Thoracic aorta (tissue), 2 donors: ENCODE results near the gene CDK5RAP2. TPM values are rescaled to one million over a fixed set of nuclear protein-coding genes. Genes with fewer than 3 reads are reported as not detected.

Source experiments
- ATAC-seq: fragments of 150-250 bp; one replicate; pipeline ENCODE4 v1.8.0; 2017; ENCODE audit warnings: low read depth; ENCODE audit not compliant: insufficient number of reproducible peaks, low FRiP score
- DNase-seq: peaks from one replicate; pipeline ENCODE4 v3.0.0-alpha.2; 2020; ENCODE audit warnings: low spot score
- H3K27ac ChIP-seq, 2 donors: fragments of 200-600 bp; sonication (generic); 1 replicate in 1 of 2; 2 replicates in 1 of 2; pipeline ENCODE4 v1.5.1; 2016; ENCODE audit warnings: mild to moderate bottlenecking in 2 of 2, moderate library complexity in 2 of 2
- H3K27me3 ChIP-seq: fragments of 200-600 bp; sonication (generic); replicated peaks from 2 replicates; pipeline ENCODE4 v1.6.0; 2016; ENCODE audit warnings: mild to moderate bottlenecking; ENCODE audit not compliant: insufficient read depth
- H3K36me3 ChIP-seq: fragments of 200-600 bp; sonication (generic); one replicate; pipeline ENCODE4 v1.5.1; 2016
- H3K4me1 ChIP-seq, 2 donors: fragments of 200-600 bp; sonication (generic); 1 replicate in 1 of 2; 2 replicates in 1 of 2; pipeline versions ENCODE4 v1.5.1 to v1.6.0; 2016; ENCODE audit warnings: low read depth in 2 of 2, mild to moderate bottlenecking in 1 of 2; ENCODE audit not compliant: control insufficient read depth in 1 of 2
- H3K4me3 ChIP-seq: fragments of 200-600 bp; sonication (generic); 2 replicates; pipeline ENCODE4 v1.5.1; 2016; ENCODE audit warnings: mild to moderate bottlenecking
- H3K9me3 ChIP-seq: fragments of 200-600 bp; sonication (generic); 2 replicates; pipeline ENCODE4 v1.5.1; 2016
- total RNA-seq, 2 donors: library from RNA; depleted of rRNA; stranded (reverse); fragments of >200 nt; gene quantifications; one replicate each; pipeline versions ENCODE4 v1.1.0 to v1.2.3, GENCODE V29; 2016
- TF ChIP-seq, protein P1 (sequence below): fragments of 200-600 bp; sonication (generic); IDR thresholded peaks from one replicate; pipeline ENCODE4 v1.5.1; 2019; ENCODE audit warnings: antibody characterized with exemption

Gene CDK5RAP2
- total RNA-seq, 2 donors from 2014 or later, result 67.8 to 132 TPM

DNA sequence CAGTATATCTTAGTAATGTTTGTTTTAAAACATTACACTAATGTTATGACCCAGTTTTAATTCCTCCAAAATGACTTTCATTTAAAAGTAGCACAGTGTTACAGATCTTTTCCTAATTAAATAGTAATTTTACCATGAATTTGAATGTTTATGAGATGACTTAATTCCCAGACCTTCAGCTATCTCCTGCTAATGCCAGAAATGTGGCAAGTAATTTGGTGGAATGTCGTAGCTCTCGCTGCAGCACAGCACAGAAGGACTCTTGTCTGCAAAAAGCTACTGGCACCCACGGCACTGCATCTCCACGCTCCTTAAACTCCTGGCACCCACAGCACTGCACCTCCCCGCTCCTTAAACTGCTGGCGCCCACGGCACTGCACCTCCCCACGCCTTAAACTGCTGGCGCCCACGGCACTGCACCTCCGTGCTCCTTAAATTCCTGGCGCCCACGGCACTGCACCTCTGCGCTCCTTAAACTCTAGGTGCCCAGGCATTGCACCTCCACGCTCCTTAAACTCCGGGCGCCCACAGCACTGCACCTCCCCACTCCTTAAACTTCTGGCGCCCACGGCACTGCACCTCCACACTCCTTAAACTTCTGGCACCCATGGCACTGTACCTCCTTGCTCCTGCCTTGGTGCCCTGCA lies 163.1 kb downstream of the CDK5RAP2 start:
- H3K36me3 ChIP-seq, result peaks cover 18% of the 10 kb centered on the region
- no peaks in the 10 kb centered on the region for H3K9me3 ChIP-seq
- TF ChIP-seq, protein P1, sequence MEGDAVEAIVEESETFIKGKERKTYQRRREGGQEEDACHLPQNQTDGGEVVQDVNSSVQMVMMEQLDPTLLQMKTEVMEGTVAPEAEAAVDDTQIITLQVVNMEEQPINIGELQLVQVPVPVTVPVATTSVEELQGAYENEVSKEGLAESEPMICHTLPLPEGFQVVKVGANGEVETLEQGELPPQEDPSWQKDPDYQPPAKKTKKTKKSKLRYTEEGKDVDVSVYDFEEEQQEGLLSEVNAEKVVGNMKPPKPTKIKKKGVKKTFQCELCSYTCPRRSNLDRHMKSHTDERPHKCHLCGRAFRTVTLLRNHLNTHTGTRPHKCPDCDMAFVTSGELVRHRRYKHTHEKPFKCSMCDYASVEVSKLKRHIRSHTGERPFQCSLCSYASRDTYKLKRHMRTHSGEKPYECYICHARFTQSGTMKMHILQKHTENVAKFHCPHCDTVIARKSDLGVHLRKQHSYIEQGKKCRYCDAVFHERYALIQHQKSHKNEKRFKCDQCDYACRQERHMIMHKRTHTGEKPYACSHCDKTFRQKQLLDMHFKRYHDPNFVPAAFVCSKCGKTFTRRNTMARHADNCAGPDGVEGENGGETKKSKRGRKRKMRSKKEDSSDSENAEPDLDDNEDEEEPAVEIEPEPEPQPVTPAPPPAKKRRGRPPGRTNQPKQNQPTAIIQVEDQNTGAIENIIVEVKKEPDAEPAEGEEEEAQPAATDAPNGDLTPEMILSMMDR, result no peak
- no peaks in the 10 kb centered on the region for H3K27me3 ChIP-seq
- no peak overlapping the region for H3K27ac ChIP-seq
- DNase-seq (no peak), ATAC-seq (no peak)
- H3K4me1 ChIP-seq, result peaks cover 6 to 11% of the 10 kb centered on the region in 2 donors
- H3K4me3 ChIP-seq, result no peak overlapping the region

DNA sequence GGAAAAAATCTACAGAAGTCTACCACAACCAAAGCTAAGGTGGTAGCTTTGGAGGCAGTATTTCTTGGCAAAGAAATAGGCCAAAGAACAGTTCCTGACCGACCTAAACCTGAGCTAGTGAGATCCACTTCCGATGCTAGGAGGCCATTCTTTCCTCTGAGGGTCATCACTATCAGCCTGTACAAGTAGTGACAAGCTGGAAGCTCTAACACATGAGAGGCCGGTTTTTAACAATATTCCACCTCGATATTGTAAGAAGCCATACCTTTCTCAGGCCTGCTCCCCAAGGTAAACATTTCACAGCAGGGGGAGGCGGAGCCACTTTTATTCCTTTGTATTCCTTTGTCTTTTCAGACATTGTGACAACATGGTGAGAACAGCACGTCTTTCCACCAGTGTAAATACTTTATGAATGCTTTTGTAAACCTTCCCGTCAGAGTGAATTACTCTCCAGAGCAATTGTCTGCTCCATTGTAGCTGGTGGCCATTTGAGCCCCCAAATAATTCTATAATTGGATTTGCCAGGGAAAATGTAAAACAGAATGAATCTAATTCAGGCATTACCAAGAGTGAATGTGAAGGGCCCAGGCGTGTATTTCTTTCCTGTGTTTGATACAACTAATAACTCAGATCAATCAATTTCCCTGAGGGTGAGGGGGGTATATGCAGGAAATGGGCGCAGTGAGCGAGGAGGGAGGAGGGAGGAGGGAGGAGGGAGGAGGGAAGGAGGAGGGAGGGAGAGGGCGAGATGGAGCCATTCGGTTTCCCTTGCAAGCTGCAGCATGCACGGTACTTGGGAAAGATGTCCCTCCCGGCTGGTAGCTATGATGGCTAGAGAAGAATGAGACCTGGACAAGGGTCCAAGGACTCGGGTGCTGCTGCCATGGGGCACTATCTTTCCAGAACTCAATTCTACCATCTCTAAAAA lies 166.6 kb downstream of the CDK5RAP2 start:
- ATAC-seq (no peak), DNase-seq (no peak)
- no peaks in the 10 kb centered on the region for H3K9me3 ChIP-seq
- peaks cover 14 to 31% of the 10 kb centered on the region in 2 donors for H3K4me1 ChIP-seq
- peaks cover 27% of the 10 kb centered on the region for H3K36me3 ChIP-seq
- H3K27me3 ChIP-seq, result no peaks in the 10 kb centered on the region
- no peak overlapping the region for H3K27ac ChIP-seq
- no peak overlapping the region for H3K4me3 ChIP-seq
- TF ChIP-seq, protein P1, result no peak

DNA sequence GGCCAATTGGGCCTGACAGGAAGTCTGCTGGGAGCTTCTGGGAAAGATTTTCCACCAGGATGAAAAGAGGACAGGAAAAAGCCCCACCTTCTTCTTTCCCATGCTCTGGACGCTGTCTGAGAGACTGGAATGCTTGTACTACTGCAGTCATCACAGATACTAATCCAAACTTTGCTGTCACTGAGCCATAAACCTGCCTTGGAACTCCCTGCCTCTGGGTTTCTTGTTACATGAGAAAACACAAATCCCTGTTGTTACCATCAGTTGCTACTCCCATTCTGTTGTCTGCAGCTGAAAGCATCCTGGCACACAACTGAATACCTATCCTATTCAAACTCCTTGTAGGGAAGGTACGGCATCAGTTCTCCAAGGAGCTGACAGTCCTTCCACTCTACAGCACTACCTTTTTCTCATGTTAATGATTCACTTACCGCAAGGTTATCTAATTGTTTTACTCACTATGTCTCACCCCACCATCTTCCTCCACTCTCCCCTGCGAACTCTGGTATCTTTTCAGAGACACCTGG lies 167.5 kb downstream of the CDK5RAP2 start:
- TF ChIP-seq, protein P1, result no peak
- Histone ChIP-seq H3K4me1 (peaks cover 14 to 31% of the 10 kb centered on the region in 2 donors), H3K9me3 (no peaks in the 10 kb centered on the region), H3K27me3 (no peaks in the 10 kb centered on the region), H3K36me3 (peaks cover 33% of the 10 kb centered on the region), H3K27ac (peak overlapping the region; percentile 29 to 40), H3K4me3 (no peak overlapping the region)
- peak; percentile 50 for ATAC-seq
- DNase-seq, result no peak

DNA sequence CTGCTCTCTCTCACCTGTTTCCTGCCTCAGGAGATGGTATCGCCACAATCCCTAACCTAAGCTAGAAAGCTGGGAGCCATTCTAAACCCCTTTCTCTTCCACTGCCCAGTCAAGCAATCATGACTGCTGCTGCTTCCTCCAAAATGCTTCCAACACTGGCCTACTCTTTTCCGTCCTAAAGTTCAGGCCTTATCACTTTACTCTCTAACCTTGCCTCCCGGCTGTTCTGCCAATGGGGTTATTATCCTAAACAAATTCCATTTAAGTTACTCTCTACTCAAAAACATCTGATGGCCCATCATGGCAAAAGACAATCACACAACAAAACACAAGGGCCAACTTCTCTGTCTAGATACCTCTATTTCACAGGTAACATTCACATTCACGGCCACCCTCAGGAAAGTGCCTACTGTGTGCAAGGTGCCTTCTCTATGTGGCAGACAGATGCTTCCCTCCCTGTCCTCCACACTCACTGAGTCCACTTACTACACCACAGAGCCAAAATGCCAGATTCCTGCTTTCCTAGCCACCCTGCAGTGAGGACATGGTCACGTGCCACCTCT lies 168.0 kb downstream of the CDK5RAP2 start:
- DNase-seq, result no peak
- Histone ChIP-seq H3K4me3 (no peak overlapping the region), H3K36me3 (peaks cover 38% of the 10 kb centered on the region), H3K9me3 (no peaks in the 10 kb centered on the region), H3K4me1 (peaks cover 14 to 31% of the 10 kb centered on the region in 2 donors), H3K27me3 (no peaks in the 10 kb centered on the region), H3K27ac (peak overlapping the region; percentile 29 to 40)
- no peak for ATAC-seq
- TF ChIP-seq, protein P1, result no peak
